NCI-H2227 treated with DMSO at 0.1 percent for 48 hours (cell line): ENCODE data around the gene KLLN.
"Not testable (repeated sequence)": the region's sequence is repeated elsewhere in the genome, so short reads cannot be mapped to it uniquely, and the experiment has no call there.

Experiments used
- DNase-seq: peaks from one replicate; lab custom pipeline; 2025; lab: John Stamatoyannopoulos, UW

The KLLN gene

DNA sequence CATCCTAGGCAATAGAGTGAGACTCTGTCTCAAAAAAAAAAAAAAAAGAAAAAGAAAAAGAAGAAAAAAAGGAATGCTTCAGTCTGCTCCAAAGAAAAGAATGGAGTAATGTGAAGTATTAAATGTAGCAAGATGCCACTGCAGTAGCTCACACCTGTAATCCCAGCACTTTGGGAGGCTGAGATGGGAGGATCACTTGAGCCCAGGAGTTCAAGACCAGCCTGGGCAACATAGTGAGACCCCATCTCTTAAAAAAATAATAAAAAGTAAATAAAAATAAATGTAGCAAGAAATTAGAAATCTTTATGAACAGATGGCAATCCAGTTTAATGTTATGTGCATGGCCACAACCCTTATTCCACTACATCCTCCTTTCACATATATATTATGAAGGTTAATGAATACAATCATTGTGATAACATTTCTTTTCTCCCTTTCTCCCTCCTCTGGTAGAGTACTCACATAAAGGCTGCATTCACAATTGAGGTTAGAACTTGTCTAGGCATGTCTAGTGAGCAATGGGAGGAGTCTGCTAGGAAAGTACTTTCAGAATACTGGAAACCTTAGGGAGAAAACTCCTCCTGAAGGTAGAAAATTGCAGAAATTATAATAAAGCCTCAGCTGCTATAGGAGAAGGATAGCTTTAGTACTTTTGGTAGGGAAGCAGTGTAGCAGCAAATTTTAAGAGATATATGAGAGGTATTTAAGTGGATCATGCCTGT, 20.4 kb downstream of the KLLN start:
- DNase-seq, result no peak

DNA sequence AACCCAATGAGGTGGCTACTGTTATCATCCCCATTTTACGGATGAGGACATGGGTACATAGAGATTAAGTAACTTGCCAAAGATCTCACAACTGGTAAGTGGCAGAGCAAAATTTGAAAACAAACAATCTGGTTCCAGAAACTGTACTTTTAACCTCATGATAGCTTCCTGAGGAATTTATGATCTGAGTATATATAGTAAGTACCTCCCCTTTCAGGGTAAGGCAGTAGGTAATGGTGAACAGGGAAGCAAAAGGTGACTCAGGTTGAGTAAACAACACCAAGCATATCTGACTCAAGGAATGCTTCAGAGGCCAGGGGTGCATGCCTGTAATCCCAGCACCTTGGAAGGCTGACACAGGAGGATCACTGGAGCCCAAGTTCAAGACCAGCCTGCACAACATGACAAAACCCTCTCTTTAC, 21.1 kb downstream of the KLLN start:
- DNase-seq, result no peak

DNA sequence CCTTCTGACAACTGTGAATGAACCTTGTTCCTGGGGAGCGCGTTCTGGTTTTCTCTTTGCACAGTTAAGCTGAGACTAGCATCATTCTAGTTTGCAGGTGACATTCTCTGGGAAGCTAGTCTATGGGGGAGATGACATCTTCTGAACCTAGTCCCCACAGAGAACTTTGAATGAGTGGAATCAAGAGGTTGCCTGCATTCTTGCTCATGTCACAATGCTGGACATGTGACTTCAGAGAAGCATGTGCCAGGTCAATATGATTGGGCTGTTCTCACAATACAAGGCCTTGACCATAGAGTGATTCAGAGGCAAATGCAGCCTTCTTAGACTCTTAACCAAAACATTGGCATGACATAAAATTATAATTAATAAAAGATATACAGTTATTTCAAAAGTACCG, 22.1 kb downstream of the KLLN start:
- no peak for DNase-seq

DNA sequence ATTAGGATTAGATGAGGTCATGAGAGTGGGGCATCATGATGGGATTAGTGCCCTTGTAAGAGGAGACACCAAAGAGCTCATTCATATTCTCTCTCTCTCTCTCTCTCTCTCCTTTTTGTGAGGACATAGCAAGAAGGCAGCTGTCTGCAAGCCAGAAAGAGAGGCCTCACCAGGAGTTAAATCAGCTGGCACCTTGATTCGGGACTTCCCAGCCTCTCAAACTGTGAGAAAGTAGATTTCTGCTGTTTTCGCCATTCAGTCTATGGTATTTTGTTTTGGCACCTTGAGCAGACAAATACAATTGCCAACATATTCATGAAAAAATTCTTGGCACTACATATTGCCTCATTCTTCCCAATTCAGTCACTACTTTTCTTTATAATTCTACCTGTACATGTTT, 24.7 kb downstream of the KLLN start:
- no peak for DNase-seq

DNA sequence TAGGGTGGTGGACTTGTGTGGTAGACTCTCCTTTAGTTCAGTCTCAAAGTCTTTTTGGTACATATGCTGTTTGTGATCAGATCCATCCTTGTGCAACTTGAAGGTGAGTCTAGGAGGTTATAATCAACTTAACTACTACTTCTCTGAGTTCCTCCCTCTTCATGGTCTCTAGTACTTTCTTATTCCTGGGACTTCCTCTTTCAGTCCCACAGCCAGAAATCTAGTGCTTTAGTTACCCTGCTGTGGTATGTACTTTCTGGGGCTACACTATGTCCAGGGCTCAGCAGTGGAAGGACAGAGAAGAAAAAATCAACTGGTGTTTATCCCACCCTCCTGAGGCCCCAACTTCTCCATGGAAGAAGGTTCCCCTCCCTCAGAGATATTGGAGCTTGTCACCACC, 25.9 kb downstream of the KLLN start:
- no peak for DNase-seq

DNA sequence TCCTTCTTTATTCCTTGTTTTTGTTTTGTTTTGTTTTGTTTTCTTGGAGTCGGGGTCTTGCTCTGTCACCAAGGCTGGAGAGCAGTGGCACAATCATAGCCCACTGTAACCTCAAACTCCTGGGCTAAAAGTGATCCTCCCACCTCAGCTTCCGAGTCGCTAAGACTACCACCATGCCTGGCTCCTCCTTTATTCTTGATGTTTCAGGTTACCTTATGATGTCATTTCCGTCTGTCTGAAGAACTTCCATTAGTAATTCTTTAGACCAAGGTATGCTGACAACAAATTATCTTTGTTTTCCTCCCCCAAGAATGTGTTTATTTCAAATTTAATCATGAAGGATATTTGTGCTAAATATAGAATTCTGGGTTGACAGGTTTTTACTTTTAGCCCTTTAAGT, 27.2 kb downstream of the KLLN start:
- DNase-seq, result no peak

DNA sequence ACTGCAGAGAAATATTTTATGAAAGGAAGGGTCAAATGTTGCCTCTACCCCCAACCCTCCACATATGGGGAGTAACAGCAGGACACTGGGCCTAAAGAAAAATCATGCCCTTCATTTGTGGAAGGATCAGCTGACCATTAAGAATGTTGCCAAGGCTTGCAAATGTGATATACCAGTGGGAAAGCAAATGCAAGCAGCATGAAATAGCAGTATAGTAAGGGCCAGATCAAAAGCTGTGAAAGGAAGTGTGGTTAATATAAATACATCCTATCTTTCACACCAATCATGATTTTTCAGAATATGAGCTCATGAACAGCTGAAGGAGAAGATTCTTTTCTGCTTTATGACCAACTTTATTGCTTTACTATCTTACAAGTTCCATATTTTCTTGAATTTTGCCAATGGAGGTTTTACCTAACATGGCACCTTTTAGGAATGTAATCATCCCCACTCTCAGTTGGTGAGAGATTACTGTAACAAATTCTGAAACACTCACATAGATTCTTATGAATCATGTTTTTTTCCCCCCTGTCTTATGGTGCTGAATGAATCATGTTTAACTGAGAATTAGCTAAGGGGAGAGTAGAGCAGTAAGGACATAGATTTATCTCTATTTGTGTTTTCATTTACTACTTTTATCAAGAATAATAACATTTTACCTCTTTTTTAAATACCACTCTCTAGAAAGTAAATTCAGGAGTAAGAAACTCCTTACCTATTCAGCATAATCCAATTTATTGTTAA, 33.2 kb downstream of the KLLN start:
- no peak for DNase-seq

DNA sequence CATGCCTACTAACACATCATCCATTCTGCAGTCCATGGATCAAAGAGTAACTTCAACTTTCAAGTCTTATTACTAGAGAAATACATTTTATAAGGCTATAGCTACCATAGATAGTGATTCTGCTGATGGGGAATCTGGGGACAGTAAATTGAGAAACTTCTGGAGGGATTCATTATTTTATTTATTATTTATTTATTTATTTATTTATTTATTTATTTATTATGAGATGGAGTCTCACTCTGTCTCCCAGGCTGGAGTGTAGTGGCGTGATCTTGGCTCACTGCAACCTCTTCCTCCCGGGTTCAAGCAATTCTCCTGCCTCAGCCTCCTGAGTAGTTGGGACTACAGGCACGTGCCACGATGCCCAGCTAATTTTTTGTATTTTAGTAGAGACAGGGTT, 34.3 kb downstream of the KLLN start:
- not testable (repeated sequence) for DNase-seq

DNA sequence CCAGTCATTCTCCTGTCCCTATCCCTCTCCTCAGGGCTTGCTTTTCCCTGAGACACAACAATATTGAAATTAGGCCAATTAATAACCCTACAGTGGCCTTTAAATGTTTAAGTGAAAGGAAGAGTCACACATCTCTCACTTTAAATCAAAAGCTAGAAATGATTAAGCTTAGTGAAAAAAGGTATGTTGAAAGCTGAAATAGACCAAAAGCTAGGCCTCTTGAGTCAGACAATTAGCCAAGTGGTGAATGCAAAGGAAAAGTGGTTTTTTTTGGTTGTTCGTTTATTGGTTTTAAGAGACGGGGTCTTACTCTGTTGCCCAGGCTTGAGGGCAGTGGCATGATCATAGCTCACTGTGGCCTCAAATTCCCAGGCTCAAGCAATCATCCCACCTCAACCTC, 35.7 kb downstream of the KLLN start:
- no peak for DNase-seq

DNA sequence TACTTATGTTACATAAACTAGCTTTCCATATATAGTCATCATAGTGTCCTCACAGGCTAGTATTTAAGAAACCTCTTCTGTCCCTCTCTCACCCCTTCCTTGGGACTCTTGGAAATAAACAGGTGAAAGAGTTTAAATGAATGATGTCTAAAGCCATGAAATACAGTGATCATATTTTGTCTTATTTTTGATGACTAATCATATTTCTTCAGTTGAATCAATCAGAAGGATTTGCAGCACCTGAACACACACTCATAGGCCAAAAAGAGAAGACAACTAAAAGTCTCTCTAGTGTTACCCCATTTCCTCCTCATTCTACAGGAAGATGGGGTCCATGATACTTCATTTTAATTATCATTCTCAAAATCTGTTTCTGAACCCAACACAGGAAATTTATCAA, 36.7 kb downstream of the KLLN start:
- DNase-seq, result no peak

DNA sequence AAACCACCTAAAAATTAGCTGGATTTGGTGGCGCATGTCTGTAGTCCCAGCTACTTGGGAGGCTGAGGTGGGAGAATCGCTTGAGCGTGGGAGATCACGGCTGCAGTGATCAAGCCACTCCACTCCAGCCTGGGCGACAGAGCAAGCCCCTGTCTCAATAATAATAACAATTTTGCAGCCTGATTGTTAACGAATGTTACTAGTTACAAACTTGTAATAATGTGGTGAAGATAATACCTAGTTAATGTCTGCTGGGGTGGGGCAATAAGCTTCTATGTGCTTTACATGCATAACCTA, 44.1 kb downstream of the KLLN start:
- DNase-seq, result no peak

DNA sequence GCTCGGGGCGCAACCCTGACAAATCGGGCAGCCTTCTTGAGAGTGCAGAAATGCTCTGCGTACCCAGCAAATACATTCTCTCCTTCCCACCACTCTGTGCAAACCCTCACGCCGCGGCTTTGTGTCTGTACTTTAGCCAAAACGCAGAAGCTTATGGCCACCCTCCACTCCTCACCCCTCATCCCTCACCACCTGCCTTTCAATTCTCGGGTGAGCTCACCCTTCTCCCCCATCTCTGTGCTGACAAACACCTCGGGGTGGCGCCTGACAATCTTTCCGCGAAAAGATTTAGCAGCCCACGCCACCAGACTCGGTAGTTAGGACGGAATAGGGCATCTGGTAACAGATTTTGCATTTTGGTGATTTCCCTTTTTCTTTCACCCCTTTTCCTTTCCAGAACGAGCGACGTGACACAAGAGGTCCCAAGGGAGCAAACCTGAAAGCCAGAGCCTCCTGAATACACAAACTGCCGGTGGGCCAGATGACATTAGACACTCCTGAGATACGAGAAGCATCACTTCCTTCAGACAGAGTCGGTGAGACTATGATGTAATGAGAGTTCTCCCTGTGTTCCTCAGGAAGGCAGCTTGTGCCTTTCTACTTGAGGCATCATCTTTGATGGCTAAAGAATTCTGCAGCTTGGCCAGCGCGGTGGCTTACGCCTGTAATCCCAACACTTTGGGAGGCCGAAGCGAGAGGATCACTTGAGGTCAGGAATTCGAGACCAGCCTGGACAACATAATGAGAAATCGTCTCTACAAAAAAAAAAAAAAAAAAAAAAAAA, 44.6 kb downstream of the KLLN start:
- no peak for DNase-seq

DNA sequence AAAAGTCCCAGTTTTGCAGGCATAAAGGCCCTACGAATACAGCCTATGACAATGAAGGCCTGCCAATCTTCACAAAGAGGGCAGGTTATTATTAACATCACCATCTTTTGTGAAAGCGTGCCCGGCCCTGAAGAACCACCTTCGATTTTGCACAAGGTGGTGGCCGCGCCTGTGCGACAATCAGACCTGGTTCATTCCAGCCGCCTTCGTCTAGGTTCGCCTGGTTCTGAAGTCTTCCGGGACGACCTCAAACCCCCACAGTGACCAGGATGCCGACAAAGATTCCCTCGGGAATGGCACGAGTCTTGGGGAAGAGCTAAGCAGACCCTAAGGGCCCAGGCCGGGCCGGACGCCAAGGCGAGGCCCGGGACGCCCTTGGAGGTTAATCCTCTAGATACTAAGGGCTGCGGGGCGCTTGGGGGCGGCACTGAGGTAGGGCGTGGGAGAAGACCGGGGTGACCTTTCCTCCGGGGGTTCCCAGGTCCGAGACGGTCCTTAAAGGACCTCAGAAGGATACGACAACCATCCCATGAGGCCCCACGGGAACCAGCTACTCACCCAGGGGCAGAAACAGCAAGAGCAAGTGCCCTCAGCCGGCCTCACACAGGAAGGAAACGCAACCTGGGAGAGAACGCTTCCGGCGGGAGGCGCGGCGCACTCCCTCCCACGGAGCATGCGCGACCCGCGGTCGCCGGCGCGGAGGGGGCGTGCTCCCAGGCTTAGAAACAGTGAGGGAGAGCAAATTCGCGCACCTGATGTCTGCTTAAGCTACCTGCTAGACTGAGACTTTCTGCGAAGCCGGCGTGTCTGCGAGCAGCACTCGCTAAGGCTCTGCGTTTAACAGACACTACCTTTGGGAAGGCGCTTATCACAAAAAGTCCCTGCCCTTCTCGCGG, 45.5 kb downstream of the KLLN start, which contains the start of gene ATAD1:
ATAD1 (minus strand) TSS at position 618 of the 896 bp plus-strand sequence. CDS start 3,627 bp downstream, outside the sequence.
- peak; percentile 75 for DNase-seq

DNA sequence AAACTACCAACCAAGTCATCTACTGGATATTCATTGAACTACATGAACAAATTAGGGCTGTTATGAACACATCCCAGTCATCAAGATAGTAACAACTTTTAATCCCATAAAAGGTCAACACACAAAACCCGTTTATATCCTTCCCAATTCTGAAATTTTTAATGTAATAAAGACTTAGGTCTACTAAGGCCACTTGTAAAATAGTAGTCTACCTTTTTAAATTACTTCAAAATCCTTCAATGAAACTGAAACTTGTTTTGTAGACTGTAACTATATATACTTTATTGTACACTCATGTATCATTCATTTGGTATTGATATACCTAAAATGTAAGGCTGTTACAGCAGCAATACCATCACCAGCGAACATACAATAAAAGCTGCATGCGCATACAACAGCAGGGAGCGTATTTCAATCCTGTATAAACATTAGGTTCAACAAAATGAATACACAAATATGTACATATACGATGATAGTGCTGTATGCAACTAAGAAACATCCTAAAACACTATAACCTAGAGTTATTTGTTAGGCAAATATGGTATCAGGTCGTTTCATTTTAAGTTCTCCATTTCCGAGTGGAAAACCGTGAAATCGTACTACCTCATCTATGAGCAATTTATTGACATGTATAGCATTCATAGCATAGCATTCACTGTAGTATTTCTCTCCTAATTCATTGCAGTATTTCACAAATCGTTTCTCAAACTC, 46.3 kb downstream of the KLLN start:
- no peak for DNase-seq

DNA sequence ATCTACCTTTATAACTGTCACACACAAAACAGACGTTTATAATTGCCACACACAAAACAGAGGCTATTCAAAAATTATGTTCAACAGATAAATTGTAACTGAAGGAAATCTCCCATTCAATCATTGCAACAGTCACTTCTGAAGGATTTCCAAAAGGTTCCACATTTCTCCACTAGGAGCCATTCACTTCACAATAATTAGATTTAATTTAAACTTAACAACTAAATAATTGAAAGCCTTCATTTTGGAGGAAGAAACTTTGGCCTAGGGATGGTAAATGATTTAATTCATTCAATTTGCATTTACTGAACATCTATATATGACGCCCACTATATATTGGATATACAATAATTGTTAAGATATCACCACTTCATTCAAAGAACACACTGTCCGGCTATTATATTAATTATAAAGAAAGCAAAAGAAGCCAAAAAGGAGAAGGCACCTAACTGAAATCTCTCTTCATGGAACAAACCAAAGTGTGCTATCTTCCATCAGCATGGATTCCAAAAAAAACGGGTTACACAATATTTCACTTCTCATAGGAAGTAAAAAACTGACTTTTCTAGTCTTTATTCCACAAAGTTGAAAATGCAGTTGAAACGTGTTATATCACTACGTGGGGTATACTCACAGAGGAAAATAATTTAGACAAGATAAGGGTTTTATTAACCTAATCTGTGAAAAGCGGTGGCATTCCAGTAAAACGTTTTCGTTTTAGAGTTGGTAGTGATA, 47.0 kb downstream of the KLLN start:
- no peak for DNase-seq
